ACHN (cell line): ENCODE measurements around the gene FBXL13.
"Not testable (repeated sequence)": the region's sequence is repeated elsewhere in the genome, so short reads cannot be mapped to it uniquely, and the experiment has no call there.

Source experiments
- DNase-seq: peaks from one replicate; pipeline ENCODE4 v3.0.0-alpha.2; 2015
- in situ Hi-C: cut with HindIII; loops from 2 replicates; pipeline ENCODE4 v1.10.0; 2017; ENCODE audit warnings: low sequenced_read_pairs, low pct_ligation_motif_present, low pct_unique_long_range_greater_than_20kb

The FBXL13 gene

DNA sequence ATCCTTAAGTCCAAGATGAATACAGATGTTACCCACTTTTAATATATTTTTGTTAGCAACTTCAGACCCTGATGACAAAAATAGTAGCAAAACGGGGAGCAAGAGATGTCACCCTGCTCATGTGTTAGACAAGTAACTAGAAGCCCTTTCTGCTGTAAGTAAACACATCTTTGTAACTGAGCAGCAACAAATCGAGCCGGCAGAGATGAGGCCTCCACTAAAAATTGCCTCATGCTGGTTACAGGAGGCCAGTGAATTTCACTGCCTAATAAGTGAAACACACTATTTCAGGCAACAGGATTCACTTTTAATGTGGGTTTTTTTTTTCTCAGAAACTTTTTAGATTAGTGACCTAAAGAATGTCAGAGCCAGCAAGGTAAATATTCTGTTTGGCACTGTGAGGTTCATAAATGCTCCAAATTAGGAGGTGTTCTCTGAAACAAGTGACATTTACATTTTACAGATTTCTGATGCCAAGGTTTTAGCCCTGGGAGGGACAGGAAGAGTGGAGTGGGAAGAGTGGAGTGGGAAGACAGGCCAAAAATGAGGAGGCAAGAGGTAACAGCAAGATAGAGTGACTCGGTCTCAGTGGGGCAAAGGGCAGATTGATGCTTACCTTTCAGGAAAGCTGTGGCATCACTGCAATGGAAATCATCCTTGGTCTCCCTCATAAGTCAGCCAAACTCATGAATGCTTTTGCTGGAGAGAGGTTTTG lies 215.4 kb downstream of the FBXL13 start:
- no peak for DNase-seq
- in situ Hi-C loops: no loop called here

DNA sequence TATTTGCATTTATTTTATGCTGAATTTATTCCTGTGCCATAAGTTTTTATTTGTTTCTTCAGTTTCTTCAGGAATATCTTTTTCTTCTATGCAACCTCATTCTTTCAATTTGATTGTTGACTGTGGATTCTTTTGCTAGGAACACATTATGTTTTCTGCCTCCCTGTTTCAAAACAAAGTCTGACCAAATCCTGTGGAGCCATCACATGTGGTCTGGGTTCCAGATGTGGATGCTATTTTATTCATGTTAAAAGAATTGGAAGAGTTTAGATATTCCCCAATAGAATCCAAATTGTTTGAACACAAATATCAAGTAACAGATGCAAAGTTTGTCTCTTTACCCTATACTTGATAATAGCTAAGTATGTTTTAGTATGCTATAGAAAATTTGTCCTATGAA lies 218.6 kb downstream of the FBXL13 start:
- no peak for DNase-seq
- in situ Hi-C loops: no loop called here

GRCh38 chr7:102849538-102849937 lies 225.1 kb downstream of the FBXL13 start:
- no peak for DNase-seq

GRCh38 chr7:102849079-102849478 lies 225.5 kb downstream of the FBXL13 start:
- no peak for DNase-seq
- in situ Hi-C loops: no loop called here

More at GRCh38 chr7:102849538-102849937, 225.1 kb downstream of the FBXL13 start:
- in situ Hi-C loops: no loop called here

GRCh38 chr7:102845346-102845745 lies 229.2 kb downstream of the FBXL13 start:
- DNase-seq: no peak
- in situ Hi-C loops: no loop called here

GRCh38 chr7:102843850-102844249 lies 230.7 kb downstream of the FBXL13 start:
- in situ Hi-C loops: no loop called here

GRCh38 chr7:102842284-102842683 lies 232.3 kb downstream of the FBXL13 start:
- no peak for DNase-seq
- in situ Hi-C loops: no loop called here

More at GRCh38 chr7:102843850-102844249, 230.7 kb downstream of the FBXL13 start:
- DNase-seq: no peak

- in situ Hi-C loops: no loop called here
- no peak for DNase-seq
Observed at GRCh38 chr7:102841290-102841689, 233.3 kb downstream of the FBXL13 start.

DNA sequence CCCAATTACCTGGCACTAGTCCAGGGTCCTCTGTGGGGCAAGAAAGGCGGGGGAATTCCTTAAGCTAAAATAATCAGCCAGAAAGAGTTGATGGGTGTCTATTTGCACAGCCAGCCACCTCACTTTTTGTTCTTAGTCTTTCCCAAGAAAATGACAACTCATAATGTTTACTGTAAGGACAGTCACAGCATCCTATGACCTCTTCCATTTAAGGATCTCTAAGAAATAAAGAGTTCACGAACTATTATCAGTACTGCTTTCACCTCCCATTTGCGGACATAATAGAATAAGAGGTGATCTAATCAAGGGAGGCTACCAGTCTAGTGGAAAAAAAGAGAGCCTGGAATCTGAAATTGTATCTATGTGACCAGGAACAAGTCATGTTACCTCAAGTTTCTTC lies 234.2 kb downstream of the FBXL13 start:
- in situ Hi-C loops: no loop called here

DNA sequence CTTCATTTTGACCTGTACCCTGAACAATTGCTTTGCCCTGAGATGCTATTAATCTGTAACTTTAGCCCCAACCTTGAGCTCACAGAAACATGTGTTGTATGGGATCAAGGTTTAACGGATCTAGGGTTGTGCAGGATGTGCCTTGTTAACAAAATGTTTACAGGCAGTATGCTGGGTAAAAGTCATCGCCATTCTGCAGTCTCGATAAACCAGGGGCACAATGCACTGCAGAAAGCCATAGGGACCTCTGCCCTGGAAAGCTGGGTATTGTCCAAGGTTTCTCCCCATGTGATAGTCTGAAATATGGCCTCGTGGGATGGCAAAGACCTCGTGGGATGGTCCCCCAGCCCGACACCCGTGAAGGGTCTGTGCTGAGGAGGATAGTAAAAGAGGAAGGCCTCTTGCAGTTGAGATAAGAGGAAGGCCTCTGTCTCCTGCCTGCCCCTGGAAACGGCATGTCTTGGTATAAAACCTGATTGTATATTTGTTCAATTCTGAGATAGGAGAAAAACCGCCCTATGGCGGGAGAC lies 236.0 kb downstream of the FBXL13 start:
- DNase-seq, in situ Hi-C loops: not testable (repeated sequence)

More for the DNA sequence above, 234.2 kb downstream of the FBXL13 start:
- DNase-seq: no peak

- DNase-seq: no peak
- in situ Hi-C loops: no loop called here
Observed at GRCh38 chr7:102837802-102838201, 236.8 kb downstream of the FBXL13 start.

DNA sequence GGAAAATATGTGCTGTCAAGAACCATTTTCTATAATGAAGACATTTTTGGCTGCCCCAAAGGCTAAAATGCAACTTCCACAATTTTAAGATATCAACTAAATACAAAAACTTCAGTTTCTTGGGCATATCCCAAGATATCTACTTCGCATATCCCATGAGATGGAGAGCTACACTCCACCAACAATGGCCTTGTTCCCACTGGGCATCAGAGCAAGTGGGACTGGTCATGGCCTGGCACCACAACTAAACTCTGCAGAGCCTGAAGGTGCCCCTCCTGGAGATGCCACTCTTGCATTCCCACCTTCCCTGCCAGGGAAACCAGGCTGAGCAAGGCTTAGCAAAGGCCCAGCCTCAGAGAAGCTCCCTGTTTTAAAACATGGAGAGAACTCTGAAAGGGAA lies 237.6 kb downstream of the FBXL13 start:
- DNase-seq: no peak
- in situ Hi-C loops: no loop called here

DNA sequence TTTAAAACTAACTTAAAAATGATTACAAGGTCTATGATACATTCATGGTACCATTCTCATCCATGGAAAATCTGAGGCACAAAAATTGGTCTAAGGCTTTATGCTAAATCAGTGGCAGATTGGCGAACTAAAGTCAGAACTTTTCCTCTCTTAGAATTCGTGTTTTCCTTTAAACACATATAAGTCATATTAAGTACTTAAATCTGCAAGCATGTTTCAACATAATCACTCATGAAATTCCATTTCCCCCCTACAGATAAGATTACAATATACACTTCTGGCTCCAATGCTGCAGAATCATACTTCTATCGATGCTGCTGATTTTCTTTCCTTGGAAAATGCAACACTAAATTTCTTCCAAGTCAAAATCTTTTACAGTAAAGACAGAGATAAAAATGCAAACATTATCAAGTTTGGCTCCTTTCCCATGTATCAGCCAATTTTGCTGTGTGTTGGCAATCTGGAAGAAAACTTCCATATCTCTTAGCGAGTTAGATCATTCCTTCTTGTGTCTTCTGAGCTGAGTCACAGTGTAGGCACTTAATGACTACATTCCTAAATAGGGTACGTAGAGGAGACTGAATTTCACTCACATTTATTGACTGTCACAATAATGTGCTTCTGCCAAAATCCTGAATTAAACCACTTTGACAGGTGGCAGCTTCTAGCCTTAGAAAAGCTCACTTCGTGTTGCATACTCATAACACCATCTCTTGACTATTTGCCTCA lies 238.2 kb downstream of the FBXL13 start:
- in situ Hi-C loops: no loop called here

GRCh38 chr7:102834999-102835398 lies 239.6 kb downstream of the FBXL13 start:
- peak; percentile 95 for DNase-seq
- in situ Hi-C loops: no loop called here

More for the DNA sequence above, 238.2 kb downstream of the FBXL13 start:
- DNase-seq: peak; percentile 94

- DNase-seq: no peak
- in situ Hi-C loops: no loop called here
Observed at GRCh38 chr7:102834466-102834865, 240.1 kb downstream of the FBXL13 start.

DNA sequence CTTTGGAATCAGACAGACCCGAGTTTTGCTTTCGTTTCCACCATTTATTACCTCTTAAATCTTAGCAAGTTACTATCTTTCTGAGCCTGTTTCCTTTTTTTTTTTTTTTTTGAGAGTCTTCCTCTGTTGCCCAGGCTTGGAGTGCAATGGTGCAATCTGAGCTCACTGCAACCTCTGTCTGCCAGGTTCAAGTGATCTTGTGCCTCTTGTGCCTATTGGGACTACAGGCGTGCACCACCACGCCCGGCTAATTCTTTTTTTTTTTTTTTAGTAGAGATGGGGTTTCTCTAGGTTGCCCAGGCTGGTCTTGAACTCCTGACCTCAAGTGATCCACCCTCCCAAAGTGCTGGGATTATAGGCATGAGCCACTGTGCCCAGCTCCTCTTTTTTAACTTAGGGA lies 241.3 kb downstream of the FBXL13 start:
- DNase-seq: no peak
- in situ Hi-C loops: no loop called here

GRCh38 chr7:102832674-102833073 lies 241.9 kb downstream of the FBXL13 start:
- in situ Hi-C loops: no loop called here
- no peak for DNase-seq

DNA sequence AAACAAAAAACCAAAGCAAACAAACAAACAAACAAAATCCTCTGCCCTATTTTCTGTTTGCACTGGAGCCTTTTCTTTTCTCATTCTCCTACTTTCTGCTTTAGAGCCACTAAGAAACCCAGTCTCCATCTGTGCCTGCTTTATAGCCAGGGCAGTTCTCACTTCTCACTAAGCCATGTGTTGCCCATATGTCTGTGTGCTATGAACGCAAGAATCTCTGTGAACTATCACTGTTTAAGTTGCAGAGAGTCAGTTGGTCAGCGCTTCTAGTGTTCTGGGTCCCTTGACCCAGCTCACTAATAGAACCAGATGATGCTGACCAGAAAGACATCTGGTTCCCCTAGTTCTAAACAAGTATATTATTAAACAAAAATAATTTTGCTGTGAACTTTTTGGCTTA lies 244.4 kb downstream of the FBXL13 start:
- in situ Hi-C loops: no loop called here
- DNase-seq: no peak

DNA sequence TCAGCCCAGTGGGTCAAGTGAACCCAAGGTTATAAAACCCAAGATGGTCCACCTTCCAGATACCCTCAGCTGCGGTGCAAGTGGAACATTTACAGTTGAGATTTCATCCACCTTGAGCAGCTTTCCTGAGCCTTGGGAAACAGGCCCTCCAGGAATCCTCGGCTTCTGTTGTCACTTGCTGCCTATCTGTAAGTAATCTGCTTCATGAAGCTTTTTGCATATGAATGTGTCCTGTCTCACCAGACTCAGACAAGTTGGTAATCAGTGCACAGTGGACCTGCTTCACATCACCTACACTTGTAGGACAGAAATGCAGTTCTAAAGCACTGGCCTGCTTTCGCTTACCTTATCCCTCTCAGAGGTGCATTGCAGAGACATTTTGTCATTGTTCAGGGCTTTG lies 245.5 kb downstream of the FBXL13 start:
- in situ Hi-C loops: no loop called here

GRCh38 chr7:102828286-102828685 lies 246.3 kb downstream of the FBXL13 start:
- in situ Hi-C loops: no loop called here

More for the DNA sequence above, 245.5 kb downstream of the FBXL13 start:
- DNase-seq: no peak

More at GRCh38 chr7:102828286-102828685, 246.3 kb downstream of the FBXL13 start:
- no peak for DNase-seq
